Gastroesophageal sphincter (tissue), 4 donors: ENCODE data around the gene EIF4B. TPM values are rescaled to one million over a fixed set of nuclear protein-coding genes. Genes with fewer than 3 reads are reported as not detected.
A peak's percentile ranks its signal among the peaks of the same experiment; 100 is the strongest.

Experiments
- ATAC-seq: fragments of 150-250 bp; one replicate; pipeline ENCODE4 v1.9.1; 2016; ENCODE audit warnings: mild to moderate bottlenecking, moderate library complexity
- H3K27ac ChIP-seq, 4 donors: fragments of 200-600 bp; sonication (generic) in 3 of 4; 1 replicate in 3 of 4; 2 replicates in 1 of 4; pipeline ENCODE4 v1.5.1; 2016 to 2019
- H3K27me3 ChIP-seq: fragments of 200-600 bp; sonication (generic); one replicate; pipeline ENCODE4 v1.5.1; 2019
- H3K36me3 ChIP-seq, 2 donors: fragments of 200-600 bp; sonication (generic); one replicate each; pipeline ENCODE4 v1.5.1; 2019; ENCODE audit warnings: control low read depth in 1 of 2
- H3K4me1 ChIP-seq, 3 donors: fragments of 200-600 bp; sonication (generic); 1 replicate in 2 of 3; 2 replicates in 1 of 3; pipeline ENCODE4 v1.5.1; 2016 to 2019; ENCODE audit warnings: control low read depth in 2 of 3
- H3K4me3 ChIP-seq, 2 donors: fragments of 200-600 bp; sonication (generic); one replicate each; pipeline ENCODE4 v1.5.1; 2019; ENCODE audit warnings: mild to moderate bottlenecking in 1 of 2, moderate library complexity in 1 of 2
- H3K9me3 ChIP-seq, 3 donors: fragments of 200-600 bp; sonication (generic); one replicate each; pipeline ENCODE4 v1.5.1; 2017 to 2019; ENCODE audit warnings: control low read depth in 2 of 3
- CTCF ChIP-seq, 4 experiments: fragments of 200-600 bp in 2 of 4; fragments of 450-650 bp in 2 of 4; sonication (generic) in 1 of 4; IDR thresholded peaks; one replicate each; pipeline ENCODE4 v1.5.1; 2017 to 2019; ENCODE audit warnings: antibody characterized with exemption in 4 of 4, mild to moderate bottlenecking in 2 of 4, moderate library complexity in 2 of 4
- EP300 ChIP-seq: sonication (generic); formaldehyde crosslinking; IDR thresholded peaks from one replicate; pipeline ENCODE4 v1.6.1; 2017; ENCODE audit warnings: antibody characterized with exemption, mild to moderate bottlenecking
- POLR2A ChIP-seq, 2 donors: fragments of 450-650 bp; IDR thresholded peaks; one replicate each; pipeline ENCODE4 v1.6.1; 2017; ENCODE audit warnings: antibody characterized with exemption in 2 of 2, mild to moderate bottlenecking in 2 of 2, moderate library complexity in 1 of 2
- POLR2AphosphoS5 ChIP-seq: sonication (generic); formaldehyde crosslinking; IDR thresholded peaks from one replicate; pipeline ENCODE4 v1.6.1; 2017; ENCODE audit warnings: antibody characterized with exemption
- WGBS, 2 donors: methylation state at CpG; one replicate each; pipeline ENCODE4 v1.1.5; 2018; ENCODE audit warnings: low coverage in 1 of 2; 5-methylcytosine and 5-hydroxymethylcytosine counted together
- total RNA-seq, 4 donors: library from RNA; depleted of rRNA; stranded (reverse); fragments of >200 nt; gene quantifications; one replicate each; pipeline ENCODE4 v1.1.0, GENCODE V29; 2016

The EIF4B gene
- total RNA-seq, 4 donors from 2014 or later: 521 to 701 (median 591) TPM

DNA sequence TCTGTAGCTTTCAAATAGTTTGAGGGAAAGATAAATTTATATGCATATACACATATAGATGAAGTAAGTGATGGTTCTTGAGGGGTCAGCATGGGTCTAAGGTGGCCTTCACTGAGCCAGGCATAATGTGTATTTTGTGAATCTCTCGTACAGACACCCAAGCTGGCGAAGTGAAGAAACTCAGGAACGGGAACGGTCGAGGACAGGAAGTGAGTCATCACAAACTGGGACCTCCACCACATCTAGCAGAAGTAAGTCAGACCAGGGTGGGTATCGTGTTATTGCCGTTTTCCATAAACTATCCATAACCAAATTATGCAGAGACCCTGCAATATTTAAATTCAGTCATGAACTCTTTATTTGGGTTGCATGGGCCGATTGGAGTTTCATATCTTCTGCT lies 28.2 kb downstream of the EIF4B start:
- Histone ChIP-seq H3K9me3 (no peaks in the 10 kb centered on the region), H3K36me3 (peaks cover 11 to 91% of the 10 kb centered on the region in 2 donors), H3K27ac (peak overlapping the region in 1 of 4 donors; percentile 0), H3K4me1 (peaks cover 2 to 19% (median 12%) of the 10 kb centered on the region in 3 donors), H3K4me3 (no peak overlapping the region), H3K27me3 (no peaks in the 10 kb centered on the region)
- no peak for ATAC-seq
- no peak for TF ChIP-seq POLR2A (IDR thresholded peaks at IDR 0.05)
- TF ChIP-seq EP300: no peak
- TF ChIP-seq CTCF (IDR thresholded peaks at IDR 0.05): no peak
- no peak for TF ChIP-seq POLR2AphosphoS5
- WGBS, 2 donors: 59 to 71% methylated on average over 8 of the region's 8 CpGs

DNA sequence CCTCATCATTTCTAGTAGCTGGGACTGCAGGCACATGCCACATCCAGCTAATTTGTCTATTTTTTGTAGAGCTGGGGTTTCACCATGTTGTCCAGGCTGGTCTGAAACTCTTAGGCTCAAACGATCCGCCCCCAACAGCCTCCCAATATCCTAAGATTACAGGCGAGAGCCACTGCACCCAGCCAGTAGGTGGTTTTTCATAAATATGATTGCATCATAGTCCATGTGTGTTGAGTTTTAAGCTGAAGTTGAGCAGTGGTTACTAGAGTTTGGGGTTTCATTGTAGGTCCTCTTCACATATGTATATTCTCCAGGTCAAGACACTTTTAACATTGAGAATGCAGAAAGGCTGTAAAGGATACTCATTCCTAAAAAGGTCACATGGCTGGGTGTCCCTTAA lies 30.5 kb downstream of the EIF4B start:
- no peak overlapping the region for H3K4me3 ChIP-seq
- ATAC-seq: no peak
- H3K27ac ChIP-seq: peak overlapping the region in 1 of 4 donors; percentile 82
- no peak for TF ChIP-seq POLR2A (IDR thresholded peaks at IDR 0.05)
- TF ChIP-seq CTCF (IDR thresholded peaks at IDR 0.05): no peak
- no peak for TF ChIP-seq EP300
- no peak for TF ChIP-seq POLR2AphosphoS5
- WGBS, 2 donors: 84% methylated on average over 3 of the region's 3 CpGs; no CpG with 5 or more reads in 1 of the 2 donors
- peaks cover 11 to 91% of the 10 kb centered on the region in 2 donors for H3K36me3 ChIP-seq
- H3K27me3 ChIP-seq: no peaks in the 10 kb centered on the region
- peaks cover 2 to 24% (median 12%) of the 10 kb centered on the region in 3 donors for H3K4me1 ChIP-seq
- no peaks in the 10 kb centered on the region for H3K9me3 ChIP-seq

DNA sequence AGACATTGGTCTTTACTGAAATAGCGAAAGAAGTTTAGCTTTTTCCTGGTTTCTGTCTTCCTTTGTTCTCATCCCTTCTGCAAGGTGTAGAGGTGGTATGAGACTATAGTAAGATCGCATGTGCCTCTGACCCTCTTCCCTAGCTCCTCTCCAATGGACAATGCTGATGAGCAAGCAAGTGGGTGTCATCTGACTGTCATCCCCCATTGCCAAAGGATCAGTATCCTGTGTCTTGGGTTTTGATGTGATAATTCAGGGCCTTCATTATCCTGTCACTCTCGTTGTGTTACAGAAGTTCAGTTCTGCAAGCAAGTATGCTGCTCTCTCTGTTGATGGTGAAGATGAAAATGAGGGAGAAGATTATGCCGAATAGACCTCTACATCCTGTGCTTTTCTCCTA lies 33.6 kb downstream of the EIF4B start:
- no peaks in the 10 kb centered on the region for H3K27me3 ChIP-seq
- peak overlapping the region in 3 of 4 donors; percentile 82 to 94 (median 84) for H3K27ac ChIP-seq
- H3K4me1 ChIP-seq: peaks cover 2 to 52% (median 22%) of the 10 kb centered on the region in 3 donors
- H3K9me3 ChIP-seq: no peaks in the 10 kb centered on the region
- WGBS, 2 donors: 74 to 100% methylated on average over 2 to 4 of the region's 4 CpGs
- H3K4me3 ChIP-seq: no peak overlapping the region
- no peak for TF ChIP-seq POLR2A (IDR thresholded peaks at IDR 0.05)
- no peak for TF ChIP-seq POLR2AphosphoS5
- no peak for TF ChIP-seq CTCF (IDR thresholded peaks at IDR 0.05)
- no peak for TF ChIP-seq EP300
- no peak for ATAC-seq
- H3K36me3 ChIP-seq: peaks cover 4 to 74% of the 10 kb centered on the region in 2 donors

GRCh38 chr12:53042607-53043454 lies 36.6 kb downstream of the EIF4B start:
- Histone ChIP-seq H3K4me1 (peaks cover 2 to 66% (median 32%) of the 10 kb centered on the region in 3 donors), H3K36me3 (peaks cover 4 to 44% of the 10 kb centered on the region in 2 donors), H3K9me3 (no peaks in the 10 kb centered on the region), H3K4me3 (no peak overlapping the region), H3K27ac (peak overlapping the region in 3 of 4 donors; percentile 34 to 99 (median 99)), H3K27me3 (no peaks in the 10 kb centered on the region)
- 39 to 67% methylated on average over 3 to 6 of the region's 7 CpGs for WGBS, 2 donors
- ATAC-seq: no peak
- no peak for TF ChIP-seq CTCF (IDR thresholded peaks at IDR 0.05)
- no peak for TF ChIP-seq POLR2A (IDR thresholded peaks at IDR 0.05)
- no peak for TF ChIP-seq POLR2AphosphoS5
- no peak for TF ChIP-seq EP300
